Activated CD4-positive, alpha-beta T cell treated with anti-CD3 and anti-CD28 coated beads, Interleukin-2, amount 10 ng/mL, durations not matched to agents 7 days and 5 days (primary cell): ENCODE data around the gene RHOF. TPM values are rescaled to one million over a fixed set of nuclear protein-coding genes. Genes with fewer than 3 reads are reported as not detected.

ENCODE experiments used
- CTCF ChIA-PET: fragments of 350-600 bp; sonication (Branson Sonifier 250); formaldehyde crosslinking; loops from one replicate; lab custom pipeline; 2021; ENCODE audit warnings: antibody characterized with exemption; lab: Charles Lee
- POLR2A ChIA-PET: fragments of 350-600 bp; sonication (Branson Sonifier 250); formaldehyde crosslinking; loops from one replicate; lab custom pipeline; 2021; ENCODE audit warnings: antibody characterized with exemption; lab: Charles Lee
- DNase-seq: peaks from one replicate; pipeline ENCODE4 v3.0.0-alpha.2; 2020
- H3K27ac Mint-ChIP-seq: one replicate; pipeline ENCODE4 v1.8.0; 2021; ENCODE audit warnings: mild to moderate bottlenecking, moderate library complexity, mixed read lengths
- H3K27me3 Mint-ChIP-seq: one replicate; pipeline ENCODE4 v1.8.0; 2021; ENCODE audit warnings: mixed read lengths
- H3K36me3 Mint-ChIP-seq: one replicate; pipeline ENCODE4 v1.8.0; 2021; ENCODE audit warnings: low read depth, mixed read lengths
- H3K4me1 Mint-ChIP-seq: one replicate; pipeline ENCODE4 v1.8.0; 2021; ENCODE audit warnings: mixed read lengths
- H3K4me3 Mint-ChIP-seq: one replicate; pipeline ENCODE4 v1.8.0; 2021; ENCODE audit warnings: mild to moderate bottlenecking, moderate library complexity, mixed read lengths
- H3K9me3 Mint-ChIP-seq: one replicate; pipeline ENCODE4 v1.8.0; 2021; ENCODE audit warnings: mixed read lengths
- total RNA-seq, 2 experiments: library from RNA; stranded (reverse); gene quantifications; one replicate each; pipeline ENCODE4 v1.2.3, GENCODE V29; 2021

The RHOF gene
- total RNA-seq, 2 experiments from 2014 or later: 132 to 148 TPM

DNA sequence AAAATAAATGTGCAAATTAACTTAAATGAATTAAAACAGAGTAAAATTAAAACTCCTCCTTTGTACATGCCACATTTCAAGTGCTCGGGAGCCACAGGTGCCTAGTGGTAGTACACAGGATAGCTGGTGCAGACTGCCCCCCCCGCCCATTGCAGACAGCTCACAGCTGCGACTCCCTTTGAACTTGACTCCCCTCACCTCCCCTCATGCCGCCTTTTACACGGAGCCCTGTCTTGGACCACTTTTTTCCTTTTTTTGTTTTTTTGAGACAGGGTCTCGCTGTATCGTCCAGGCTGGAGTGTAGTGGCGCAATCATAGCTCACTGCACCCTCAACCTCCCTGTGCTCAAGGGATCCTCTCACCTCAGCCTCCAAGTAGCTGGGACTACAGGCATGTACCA lies 21.8 kb upstream of the RHOF start:
- peaks cover 33% of the 10 kb centered on the region for H3K4me1 Mint-ChIP-seq
- CTCF ChIA-PET: interaction anchor here (0.6 to 1.7 kb wide), 3 partner anchors 9 to 21 kb away, joined by 4 to 7 read pairs (median 5); partner anchors contain the start of gene RHOF
- POLR2A ChIA-PET: no interaction called here
- peak overlapping the region; percentile 19 for H3K27ac Mint-ChIP-seq
- no peaks in the 10 kb centered on the region for H3K9me3 Mint-ChIP-seq
- no peak overlapping the region for H3K4me3 Mint-ChIP-seq
- H3K36me3 Mint-ChIP-seq: peaks cover 41% of the 10 kb centered on the region
- no peak for DNase-seq
- no peaks in the 10 kb centered on the region for H3K27me3 Mint-ChIP-seq

DNA sequence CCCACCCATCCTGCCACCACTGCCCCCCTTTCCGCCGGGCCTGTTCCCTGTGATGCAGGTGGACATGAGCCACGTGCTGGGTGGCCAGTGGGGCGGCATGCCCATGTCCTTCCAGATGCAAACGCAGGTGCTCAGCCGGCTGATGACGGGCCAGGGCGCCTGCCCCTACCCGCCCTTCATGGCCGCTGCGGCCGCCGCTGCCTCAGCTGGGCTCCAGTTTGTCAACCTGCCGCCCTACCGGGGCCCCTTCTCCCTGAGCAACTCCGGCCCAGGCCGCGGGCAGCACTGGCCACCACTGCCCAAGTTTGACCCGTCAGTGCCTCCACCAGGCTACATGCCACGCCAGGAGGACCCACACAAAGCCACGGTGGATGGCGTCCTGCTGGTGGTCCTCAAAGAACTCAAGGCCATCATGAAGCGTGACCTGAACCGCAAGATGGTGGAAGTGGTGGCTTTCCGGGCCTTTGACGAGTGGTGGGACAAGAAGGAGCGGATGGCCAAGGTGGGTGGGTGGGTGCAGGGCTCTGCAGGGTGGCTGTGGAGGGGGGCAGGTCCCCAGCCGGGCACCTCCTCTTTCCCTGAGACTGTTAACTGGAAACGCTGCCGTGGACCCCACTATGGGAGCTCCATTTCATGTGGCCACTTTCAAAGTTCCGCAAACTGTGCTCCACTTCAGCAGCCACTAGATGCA lies 21.1 kb upstream of the RHOF start:
- Mint-ChIP-seq H3K36me3 (peaks cover 43% of the 10 kb centered on the region), H3K27ac (no peak overlapping the region), H3K4me1 (peaks cover 37% of the 10 kb centered on the region), H3K9me3 (no peaks in the 10 kb centered on the region), H3K4me3 (no peak overlapping the region), H3K27me3 (no peaks in the 10 kb centered on the region)
- no peak for DNase-seq
- CTCF ChIA-PET: interaction anchor here (1.0 kb wide), 1 partner anchor 20 kb away, joined by 7 read pairs; the partner anchor contains the start of gene RHOF
- POLR2A ChIA-PET: interaction anchor here (0.6 kb wide), 1 partner anchor 27 kb away, joined by 3 read pairs; no protein-coding TSS in a partner anchor

DNA sequence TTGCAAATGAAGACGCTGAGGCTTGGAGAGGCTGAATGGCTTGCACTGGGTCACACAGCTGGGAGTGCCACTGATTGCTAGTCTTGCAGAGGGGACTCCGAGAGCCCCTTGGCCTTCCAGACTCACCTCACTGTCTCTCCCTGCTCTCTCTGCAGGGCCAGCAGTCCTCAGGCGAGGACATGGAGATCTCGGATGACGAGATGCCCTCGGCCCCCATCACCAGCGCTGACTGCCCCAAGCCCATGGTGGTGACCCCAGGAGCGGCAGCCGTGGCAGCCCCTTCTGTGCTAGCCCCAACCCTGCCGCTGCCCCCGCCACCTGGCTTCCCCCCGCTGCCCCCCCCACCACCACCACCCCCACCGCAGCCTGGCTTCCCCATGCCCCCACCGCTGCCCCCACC lies 20.5 kb upstream of the RHOF start:
- H3K9me3 Mint-ChIP-seq: no peaks in the 10 kb centered on the region
- H3K27ac Mint-ChIP-seq: no peak overlapping the region
- peaks cover 44% of the 10 kb centered on the region for H3K4me1 Mint-ChIP-seq
- ChIA-PET POLR2A (no interaction called here), CTCF (interaction anchor here (3.7 to 28.3 kb wide), 2 partner anchors 31 to 75 kb away, joined by 19 to 1058 read pairs; partner anchors contain the start of genes PSMD9 and RHOF)
- H3K27me3 Mint-ChIP-seq: no peaks in the 10 kb centered on the region
- H3K36me3 Mint-ChIP-seq: peaks cover 45% of the 10 kb centered on the region
- DNase-seq: no peak
- H3K4me3 Mint-ChIP-seq: no peak overlapping the region

DNA sequence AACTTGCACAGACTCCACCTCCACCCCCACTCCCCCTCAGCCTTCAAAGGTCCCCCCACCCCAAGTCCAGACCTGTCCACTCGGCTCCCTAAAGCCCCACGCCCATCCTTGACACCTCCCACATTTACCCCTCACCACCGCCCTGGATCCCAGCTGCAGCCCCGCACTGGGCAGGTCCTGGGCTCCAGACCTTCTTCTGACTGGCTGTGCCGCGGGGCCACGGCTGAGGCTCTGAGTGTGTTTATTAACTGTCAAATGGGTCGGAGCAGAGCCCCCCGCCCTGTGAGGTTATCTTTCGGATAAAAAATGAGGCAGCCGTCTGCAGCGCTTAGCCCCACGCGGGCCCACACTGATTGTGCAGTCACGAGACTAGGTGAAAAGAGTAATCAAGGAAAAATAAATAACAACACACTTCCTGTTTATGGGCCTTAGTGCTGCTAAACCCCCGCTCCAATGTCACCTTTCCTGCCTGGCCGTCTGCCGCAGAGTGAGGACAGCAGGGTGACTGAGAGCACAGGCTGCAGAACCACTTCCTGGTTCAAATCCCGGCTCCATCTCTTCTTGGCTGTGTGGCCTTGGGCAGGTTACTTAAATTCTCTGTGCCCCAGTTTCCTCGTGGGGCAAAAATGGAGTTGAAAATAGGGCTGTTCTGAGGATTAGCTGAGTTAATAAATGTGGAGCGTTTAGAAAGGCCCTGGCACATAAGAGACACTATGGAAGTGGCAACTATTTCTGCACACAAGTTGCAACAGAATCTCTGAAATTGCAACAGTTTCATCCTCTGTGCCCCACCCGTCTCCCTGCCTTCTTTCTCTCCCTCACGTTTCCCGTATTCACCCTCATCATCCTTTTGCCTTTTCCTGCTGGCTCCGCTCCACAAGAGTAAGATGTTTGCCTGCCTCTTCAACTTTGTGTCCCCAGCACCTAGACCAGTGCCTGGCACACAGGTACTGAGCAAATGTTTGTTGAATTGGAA lies 19.7 kb upstream of the RHOF start:
- no peaks in the 10 kb centered on the region for H3K9me3 Mint-ChIP-seq
- DNase-seq: peak; percentile 45
- H3K4me3 Mint-ChIP-seq: peak overlapping the region; percentile 78
- ChIA-PET CTCF (interaction anchor here (0.9 to 28.3 kb wide), 5 partner anchors 25 to 88 kb away, joined by 3 to 1058 read pairs (median 19); partner anchors contain the start of genes PSMD9 and RHOF), POLR2A (interaction anchor here (2.1 kb wide), 1 partner anchor 11 kb away, joined by 10 read pairs; no protein-coding TSS in a partner anchor)
- peaks cover 49% of the 10 kb centered on the region for H3K36me3 Mint-ChIP-seq
- peaks cover 48% of the 10 kb centered on the region for H3K4me1 Mint-ChIP-seq
- H3K27ac Mint-ChIP-seq: peak overlapping the region; percentile 85
- no peaks in the 10 kb centered on the region for H3K27me3 Mint-ChIP-seq

DNA sequence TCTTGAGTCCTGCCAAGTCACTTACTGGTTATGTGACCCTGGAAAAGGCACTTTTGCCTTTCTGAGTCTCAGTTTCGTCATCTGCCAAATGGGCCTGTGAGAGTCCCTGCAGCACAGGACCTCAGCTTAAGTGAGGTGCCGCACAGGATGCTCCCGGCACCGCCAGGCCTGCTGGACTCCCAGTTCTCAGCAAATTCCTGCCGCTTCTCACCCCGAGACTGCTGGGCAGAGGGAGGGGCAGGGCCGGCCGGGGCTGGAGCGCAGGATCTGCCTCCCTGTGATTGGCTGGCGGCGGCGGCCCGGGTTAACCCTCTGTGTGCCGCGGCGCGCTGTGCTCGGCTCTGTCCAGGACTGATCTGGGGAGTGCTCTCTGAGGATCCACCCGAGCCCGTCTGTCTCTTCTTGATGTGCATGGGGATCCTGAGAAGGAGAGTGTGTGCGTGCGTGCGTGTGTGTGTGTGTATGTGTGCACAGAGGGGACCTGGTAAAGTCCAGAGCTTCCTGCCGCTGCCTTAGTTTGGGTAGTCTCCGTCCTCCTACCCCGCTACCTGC lies 18.9 kb upstream of the RHOF start:
- H3K27me3 Mint-ChIP-seq: no peaks in the 10 kb centered on the region
- H3K36me3 Mint-ChIP-seq: peaks cover 44% of the 10 kb centered on the region
- peak overlapping the region; percentile 78 for H3K4me3 Mint-ChIP-seq
- peak; percentile 42 for DNase-seq
- ChIA-PET POLR2A (interaction anchor here (1.5 to 2.1 kb wide), 2 partner anchors 10 to 17 kb away, joined by 10 to 11 read pairs; partner anchors contain the start of gene RHOF), CTCF (interaction anchor here (0.5 to 28.3 kb wide), 21 partner anchors 12 to 286 kb away, joined by 3 to 1058 read pairs (median 4); partner anchors contain the start of genes KDM2B, PSMD9, RHOF and TMEM120B)
- H3K27ac Mint-ChIP-seq: peak overlapping the region; percentile 78
- peaks cover 52% of the 10 kb centered on the region for H3K4me1 Mint-ChIP-seq
- no peaks in the 10 kb centered on the region for H3K9me3 Mint-ChIP-seq

DNA sequence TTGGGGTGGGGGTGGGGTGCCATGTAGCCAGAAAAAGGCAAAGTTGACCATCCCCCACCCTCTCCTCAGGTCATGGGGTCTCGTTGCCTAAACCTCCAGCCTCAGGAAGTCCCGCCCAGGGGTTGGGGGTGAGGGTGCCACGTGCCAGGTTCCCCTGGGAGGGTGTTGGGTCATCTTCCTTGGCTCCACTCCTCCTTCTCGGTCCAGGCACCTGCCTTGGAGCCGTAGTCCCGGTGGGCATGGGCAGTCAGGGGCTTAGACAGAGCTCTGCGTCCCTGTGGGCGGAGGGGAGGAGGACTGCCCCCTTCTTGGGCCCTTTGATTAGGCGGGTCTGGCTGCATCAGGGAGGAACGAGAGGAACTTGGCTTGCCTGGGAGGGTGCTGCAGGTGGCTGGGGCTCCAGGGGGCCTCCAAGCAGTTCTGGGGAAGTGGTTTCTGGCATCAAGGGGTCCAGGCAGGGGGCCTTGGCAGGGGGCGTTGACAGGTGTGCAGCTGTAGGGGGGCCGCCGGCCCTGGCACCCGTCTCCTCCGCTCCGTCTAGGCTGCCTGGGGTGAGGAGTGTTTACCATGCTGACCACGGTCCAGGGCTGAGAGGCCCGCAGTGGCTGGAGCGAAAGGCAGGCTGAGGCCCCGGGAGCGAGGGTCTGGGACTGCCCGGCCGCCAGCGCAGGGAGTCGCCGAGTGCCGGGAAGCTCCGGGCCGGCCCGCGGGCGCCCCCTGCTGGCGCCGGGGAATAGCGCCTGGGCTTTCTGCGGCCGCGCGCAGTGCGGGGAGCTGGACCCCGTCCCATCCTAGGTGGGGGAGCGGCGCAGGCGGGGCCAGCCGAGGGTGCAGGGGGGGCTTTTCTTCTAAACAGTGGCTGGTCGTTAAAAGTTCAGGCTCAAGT lies 18.2 kb upstream of the RHOF start:
- Mint-ChIP-seq H3K4me3 (peak overlapping the region; percentile 78), H3K27me3 (no peaks in the 10 kb centered on the region), H3K9me3 (no peaks in the 10 kb centered on the region), H3K27ac (peak overlapping the region; percentile 78), H3K4me1 (peaks cover 57% of the 10 kb centered on the region), H3K36me3 (peaks cover 45% of the 10 kb centered on the region)
- POLR2A ChIA-PET: interaction anchor here (1.0 to 2.1 kb wide), 3 partner anchors 10 to 30 kb away, joined by 5 to 11 read pairs (median 10); partner anchors contain the start of gene RHOF
- CTCF ChIA-PET: interaction anchor here (0.5 to 28.3 kb wide), 28 partner anchors 13 to 872 kb away, joined by 3 to 1058 read pairs (median 3); partner anchors contain the start of genes KDM2B, PSMD9, RHOF and TMEM120B
- DNase-seq: peak; percentile 60

DNA sequence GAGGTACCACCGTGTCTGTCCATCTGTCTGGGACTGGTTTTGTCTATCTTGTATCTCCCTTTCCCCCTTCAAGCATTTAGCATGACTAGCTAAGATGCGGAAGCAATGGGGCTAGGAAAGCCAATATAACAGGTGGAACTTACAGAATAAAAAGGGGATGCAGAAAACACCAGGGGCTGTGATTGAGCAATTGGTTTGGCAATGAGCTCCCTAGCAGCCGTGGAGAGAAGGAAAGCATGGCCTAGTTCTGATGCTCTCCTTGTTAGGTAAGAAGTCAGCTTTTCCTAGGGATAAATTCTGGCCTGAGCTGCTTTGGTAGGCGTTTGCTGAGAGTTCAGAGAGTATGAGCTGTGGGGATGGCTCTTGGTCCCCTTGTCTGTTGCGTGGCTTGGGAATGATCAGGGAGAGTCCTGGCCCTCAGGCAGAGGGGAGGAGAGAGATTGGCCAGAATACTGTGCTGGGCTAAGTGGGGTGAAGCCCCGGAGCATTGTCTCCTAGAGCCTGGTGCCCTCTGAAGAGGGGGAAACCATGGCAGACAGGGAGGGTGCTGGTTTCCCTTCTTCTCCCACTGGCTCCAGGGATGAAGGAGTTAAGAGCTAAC lies 17.4 kb upstream of the RHOF start:
- POLR2A ChIA-PET: interaction anchor here (1.0 to 2.1 kb wide), 3 partner anchors 9 to 29 kb away, joined by 5 to 11 read pairs (median 10); partner anchors contain the start of gene RHOF
- peaks cover 43% of the 10 kb centered on the region for H3K36me3 Mint-ChIP-seq
- peak overlapping the region; percentile 69 for H3K4me3 Mint-ChIP-seq
- peaks cover 64% of the 10 kb centered on the region for H3K4me1 Mint-ChIP-seq
- CTCF ChIA-PET: interaction anchor here (0.6 to 28.3 kb wide), 16 partner anchors 13 to 614 kb away, joined by 3 to 1058 read pairs (median 4); partner anchors contain the start of genes PSMD9, RHOF and TMEM120B
- peak overlapping the region; percentile 55 for H3K27ac Mint-ChIP-seq
- H3K9me3 Mint-ChIP-seq: no peaks in the 10 kb centered on the region
- no peak for DNase-seq
- H3K27me3 Mint-ChIP-seq: no peaks in the 10 kb centered on the region

DNA sequence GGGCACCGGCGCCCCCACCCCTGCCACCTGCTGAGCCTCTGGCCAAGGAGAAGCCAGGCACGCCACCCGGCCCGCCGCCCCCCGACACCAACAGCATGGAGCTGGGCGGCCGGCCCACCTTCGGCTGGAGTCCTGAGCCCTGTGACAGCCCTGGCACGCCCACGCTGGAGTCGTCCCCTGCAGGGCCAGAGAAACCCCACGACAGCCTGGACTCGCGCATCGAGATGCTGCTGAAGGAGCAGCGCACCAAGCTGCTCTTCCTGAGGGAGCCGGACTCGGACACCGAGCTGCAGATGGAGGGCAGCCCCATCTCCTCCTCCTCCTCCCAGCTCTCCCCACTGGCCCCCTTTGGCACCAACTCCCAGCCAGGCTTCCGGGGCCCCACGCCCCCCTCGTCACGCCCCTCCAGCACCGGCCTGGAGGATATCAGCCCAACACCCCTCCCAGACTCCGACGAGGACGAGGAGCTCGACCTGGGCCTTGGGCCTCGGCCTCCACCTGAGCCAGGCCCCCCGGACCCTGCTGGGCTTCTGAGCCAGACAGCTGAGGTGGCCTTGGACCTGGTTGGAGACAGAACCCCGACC lies 16.8 kb upstream of the RHOF start:
- Mint-ChIP-seq H3K9me3 (no peaks in the 10 kb centered on the region), H3K4me3 (no peak overlapping the region), H3K36me3 (peaks cover 44% of the 10 kb centered on the region), H3K27me3 (no peaks in the 10 kb centered on the region), H3K4me1 (peaks cover 62% of the 10 kb centered on the region), H3K27ac (no peak overlapping the region)
- CTCF ChIA-PET: interaction anchor here (0.6 to 28.3 kb wide), 6 partner anchors 14 to 615 kb away, joined by 3 to 1058 read pairs (median 12); partner anchors contain the start of genes PSMD9 and RHOF
- no peak for DNase-seq
- POLR2A ChIA-PET: interaction anchor here (1.0 kb wide), 1 partner anchor 29 kb away, joined by 5 read pairs; no protein-coding TSS in a partner anchor

DNA sequence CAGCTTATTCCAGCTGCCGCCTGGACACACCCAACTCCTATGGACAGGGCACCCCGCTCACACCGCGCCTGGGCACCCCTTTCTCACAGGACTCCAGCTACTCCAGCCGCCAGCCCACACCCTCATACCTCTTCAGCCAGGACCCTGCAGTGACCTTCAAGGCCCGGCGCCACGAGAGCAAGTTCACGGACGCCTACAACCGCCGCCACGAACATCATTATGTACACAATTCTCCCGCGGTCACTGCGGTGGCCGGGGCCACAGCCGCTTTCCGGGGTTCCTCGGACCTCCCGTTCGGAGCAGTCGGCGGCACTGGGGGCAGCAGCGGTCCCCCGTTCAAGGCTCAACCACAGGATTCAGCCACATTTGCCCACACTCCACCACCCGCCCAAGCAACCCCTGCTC lies 16.2 kb upstream of the RHOF start:
- Mint-ChIP-seq H3K4me1 (peaks cover 61% of the 10 kb centered on the region), H3K9me3 (no peaks in the 10 kb centered on the region), H3K27me3 (no peaks in the 10 kb centered on the region), H3K36me3 (peaks cover 45% of the 10 kb centered on the region), H3K27ac (no peak overlapping the region), H3K4me3 (no peak overlapping the region)
- ChIA-PET POLR2A (interaction anchor here (0.6 kb wide), 1 partner anchor 13 kb away, joined by 4 read pairs; no protein-coding TSS in a partner anchor), CTCF (interaction anchor here (0.6 to 28.3 kb wide), 2 partner anchors 26 to 35 kb away, joined by 3 to 1058 read pairs; partner anchors contain the start of gene RHOF)
- DNase-seq: no peak

DNA sequence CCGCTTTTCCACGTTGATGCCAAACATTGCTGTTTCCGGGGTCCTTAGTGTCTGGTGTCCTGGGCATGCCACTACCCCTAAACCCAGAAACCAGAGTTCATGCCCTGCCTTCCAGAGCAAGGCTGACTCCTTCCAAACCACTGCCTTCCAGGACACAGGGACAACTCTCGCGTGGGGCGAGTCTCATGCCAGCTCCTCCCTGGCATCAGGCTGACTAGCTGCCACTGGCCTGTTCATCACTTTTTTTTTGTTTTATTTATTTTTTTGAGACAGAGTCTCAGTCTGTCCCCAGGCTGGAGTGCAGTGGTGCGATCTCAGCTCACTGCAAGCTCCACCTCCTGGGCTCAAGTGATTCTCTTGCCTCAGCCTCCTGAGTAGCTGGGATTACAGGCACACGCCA lies 15.1 kb upstream of the RHOF start:
- POLR2A ChIA-PET: interaction anchor here (0.9 kb wide), 1 partner anchor 14 kb away, joined by 4 read pairs; no protein-coding TSS in a partner anchor
- Mint-ChIP-seq H3K27me3 (no peaks in the 10 kb centered on the region), H3K27ac (peak overlapping the region; percentile 72), H3K4me1 (peaks cover 59% of the 10 kb centered on the region), H3K9me3 (no peaks in the 10 kb centered on the region), H3K36me3 (peaks cover 43% of the 10 kb centered on the region), H3K4me3 (no peak overlapping the region)
- CTCF ChIA-PET: interaction anchor here (1.4 to 28.3 kb wide), 2 partner anchors 19 to 25 kb away, joined by 4 to 1058 read pairs; partner anchors contain the start of gene RHOF
- no peak for DNase-seq
